Hepatic stellate cell (primary cell): ENCODE data around the gene CHPF2.

Experiments
- DNase-seq: peaks from one replicate; pipeline ENCODE4 v3.0.0; 2011; ENCODE audit warnings: low spot score

The CHPF2 gene

GRCh38 chr7:151206914-151207313 lies 25.4 kb upstream of the CHPF2 start:
- DNase-seq, result no peak

GRCh38 chr7:151207315-151207714 lies 25.0 kb upstream of the CHPF2 start:
- DNase-seq, result no peak

GRCh38 chr7:151207804-151208203 lies 24.5 kb upstream of the CHPF2 start:
- no peak for DNase-seq

- DNase-seq, result no peak
Measured at GRCh38 chr7:151208253-151208862, 23.9 kb upstream of the CHPF2 start.

- no peak for DNase-seq
Measured at GRCh38 chr7:151209588-151209987, 22.7 kb upstream of the CHPF2 start.

GRCh38 chr7:151210087-151210854 lies 22.0 kb upstream of the CHPF2 start, which contains the start of gene H2BK1:
H2BK1 (minus strand) TSS chr7:151210488; CDS start chr7:151210318, 170 bp downstream.
- DNase-seq, result no peak

- no peak for DNase-seq
Measured at GRCh38 chr7:151211155-151211772, 21.0 kb upstream of the CHPF2 start.

GRCh38 chr7:151212626-151213025 lies 19.7 kb upstream of the CHPF2 start:
- no peak for DNase-seq

GRCh38 chr7:151213826-151214225 lies 18.5 kb upstream of the CHPF2 start:
- no peak for DNase-seq

GRCh38 chr7:151215396-151215795 lies 16.9 kb upstream of the CHPF2 start:
- no peak for DNase-seq

GRCh38 chr7:151218170-151218569 lies 14.1 kb upstream of the CHPF2 start:
- no peak for DNase-seq

GRCh38 chr7:151223728-151224127 lies 8.6 kb upstream of the CHPF2 start:
- DNase-seq, result no peak

GRCh38 chr7:151225948-151226510 lies 6.3 kb upstream of the CHPF2 start:
- no peak for DNase-seq

GRCh38 chr7:151226560-151226874 lies 5.8 kb upstream of the CHPF2 start:
- DNase-seq, result no peak

GRCh38 chr7:151226875-151227782 lies 5.2 kb upstream of the CHPF2 start, which contains the start of gene ABCF2:
ABCF2 (minus strand) TSS chr7:151227205; CDS start chr7:151226458, 747 bp downstream.
- peak; percentile 99 for DNase-seq

GRCh38 chr7:151228024-151228866 lies 4.0 kb upstream of the CHPF2 start:
- no peak for DNase-seq

GRCh38 chr7:151229249-151229648 lies 3.0 kb upstream of the CHPF2 start:
- DNase-seq, result no peak

- DNase-seq, result no peak
Measured at GRCh38 chr7:151231080-151231479, 1.2 kb upstream of the CHPF2 start.

- peak; percentile 95 for DNase-seq
Measured at GRCh38 chr7:151232917-151233701, 826 bp downstream of the CHPF2 start.

GRCh38 chr7:151233804-151234203 lies 1.5 kb downstream of the CHPF2 start:
- DNase-seq, result no peak
